HG03342 (cell line): Measurements from ENCODE around the gene TRIM24.
A peak's percentile ranks its signal among the peaks of the same experiment; 100 is the strongest.
"Not testable (repeated sequence)": the region's sequence is repeated elsewhere in the genome, so short reads cannot be mapped to it uniquely, and the experiment has no call there.

ENCODE experiments used
- ATAC-seq: cut with Tn5 transposase; IDR thresholded peaks from one replicate; pipeline ENCODE4 v1.9.1; 2021; ENCODE audit warnings: mild to moderate bottlenecking, moderate library complexity; ENCODE audit not compliant: unreplicated experiment

The TRIM24 gene

GRCh38 chr7:138459413-138460175 is 465 bp upstream of the TRIM24 start:
- peak; percentile 76 for ATAC-seq

GRCh38 chr7:138460649-138461607 is 869 bp downstream of the TRIM24 start:
- peak; percentile 30 for ATAC-seq

GRCh38 chr7:138463291-138463618 is 3.2 kb downstream of the TRIM24 start:
- not testable (repeated sequence) for ATAC-seq

DNA sequence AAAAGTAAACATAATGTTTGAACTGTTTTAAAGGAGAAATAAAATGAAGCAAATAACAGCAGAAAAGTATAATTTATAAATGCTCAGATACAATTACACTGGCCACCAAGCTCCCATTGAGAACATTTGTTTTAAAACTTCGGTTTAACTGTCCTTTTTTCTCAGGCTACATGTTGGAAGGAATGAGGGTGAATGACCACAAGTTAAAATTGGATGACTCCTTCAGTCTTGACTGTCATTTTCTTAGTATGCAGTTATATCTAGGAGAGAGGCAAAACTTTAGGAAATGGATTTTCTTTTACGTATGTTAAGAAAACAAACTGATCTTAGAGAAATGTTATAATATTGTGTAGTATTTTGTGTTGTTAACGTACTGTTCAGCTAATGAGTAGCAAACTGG is 5.0 kb downstream of the TRIM24 start:
- ATAC-seq = no peak

DNA sequence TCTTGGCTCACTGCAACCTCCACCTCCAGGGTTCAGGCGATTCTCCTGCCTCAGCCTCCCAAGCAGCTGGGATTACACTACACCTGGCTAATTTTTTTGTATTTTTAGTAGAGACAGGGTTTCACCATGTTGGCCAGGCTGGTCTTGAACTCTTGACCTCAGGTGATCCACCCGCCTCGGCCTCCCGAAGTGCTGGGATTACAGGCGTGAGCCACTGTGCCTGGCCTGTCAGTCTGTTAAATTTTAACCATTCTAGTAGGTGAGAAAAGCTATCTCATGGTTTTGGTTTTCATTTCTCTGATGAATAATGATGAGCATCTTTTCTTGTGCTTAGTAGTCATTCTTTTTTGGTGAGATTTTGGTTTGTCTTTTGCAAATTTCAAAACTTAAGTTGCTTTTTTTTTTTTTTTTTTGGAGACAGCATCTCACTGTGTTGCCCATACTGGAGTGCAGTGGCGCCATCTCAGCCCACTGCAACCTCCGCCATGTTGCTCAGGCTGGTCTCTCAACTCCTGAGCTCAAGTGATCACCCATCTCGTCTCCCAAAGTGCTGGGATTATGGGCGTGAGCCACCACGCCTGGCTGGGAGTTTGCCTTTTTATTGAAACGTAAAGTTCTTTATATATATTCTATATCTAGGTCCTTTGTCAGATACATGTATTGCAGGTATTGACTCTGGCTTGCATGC is 6.2 kb downstream of the TRIM24 start:
- peak; percentile 76 for ATAC-seq

GRCh38 chr7:138468244-138469123 is 8.4 kb downstream of the TRIM24 start:
- no peak for ATAC-seq

- no peak for ATAC-seq
These were observed 10.5 kb downstream of the TRIM24 start for GRCh38 chr7:138470391-138471157.

DNA sequence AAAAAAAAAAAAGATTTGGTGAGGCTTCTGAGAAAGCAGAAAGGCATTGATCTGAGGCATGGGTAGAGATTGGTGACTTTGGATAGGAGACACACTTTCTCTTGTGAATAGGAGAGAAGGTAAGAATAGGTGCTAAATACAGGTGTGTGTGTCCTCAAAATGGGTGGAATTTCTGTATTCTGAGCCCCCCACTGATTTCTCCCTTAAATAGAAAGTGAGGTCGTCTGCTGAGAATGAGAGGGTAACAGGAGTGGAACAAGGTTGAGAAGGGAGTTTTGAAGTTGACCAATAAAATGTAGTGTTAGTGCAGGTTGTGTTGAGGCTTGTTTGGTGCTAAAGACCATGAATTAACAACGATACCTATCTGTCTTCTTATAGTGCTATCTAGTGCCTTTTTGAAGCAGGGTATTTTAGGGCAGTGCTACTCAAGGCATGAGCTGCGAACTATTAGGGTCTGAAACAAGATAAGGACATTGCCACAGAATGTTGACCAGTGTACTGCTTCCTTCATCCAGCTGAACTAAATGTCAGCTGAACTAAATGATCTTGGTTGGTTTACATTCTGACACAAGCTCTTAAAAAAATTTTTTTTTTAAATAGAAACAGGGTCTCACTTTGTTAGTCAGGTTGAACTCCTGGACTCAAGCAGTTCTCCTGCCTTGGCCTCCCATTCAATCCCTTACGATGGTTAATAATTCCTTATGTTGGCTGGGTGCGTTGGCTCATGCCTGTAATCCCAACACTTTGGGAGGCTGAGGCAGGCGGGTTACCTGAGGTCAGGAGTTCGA is 12.4 kb downstream of the TRIM24 start:
- no peak for ATAC-seq

DNA sequence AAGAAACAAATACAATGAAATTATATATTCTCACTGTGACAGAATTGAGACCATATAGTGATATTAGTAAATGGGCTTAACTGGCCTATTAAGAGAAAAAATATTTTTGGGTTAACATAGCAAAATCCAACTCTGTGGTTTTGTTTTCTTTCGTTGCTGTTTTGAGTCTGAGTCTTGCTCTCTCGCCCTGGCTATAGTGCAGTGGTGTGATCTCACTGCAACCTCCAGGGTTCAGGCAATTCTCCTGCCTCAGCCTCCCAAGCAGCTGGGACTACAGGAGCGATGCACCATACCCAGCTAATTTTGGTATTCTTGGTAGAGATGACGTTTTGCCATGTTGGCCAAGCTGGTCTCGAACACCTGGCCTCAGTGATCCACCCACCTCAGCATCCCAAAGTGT is 15.3 kb downstream of the TRIM24 start:
- no peak for ATAC-seq

- ATAC-seq = no peak
These were observed 17.1 kb downstream of the TRIM24 start for GRCh38 chr7:138477081-138477578.

DNA sequence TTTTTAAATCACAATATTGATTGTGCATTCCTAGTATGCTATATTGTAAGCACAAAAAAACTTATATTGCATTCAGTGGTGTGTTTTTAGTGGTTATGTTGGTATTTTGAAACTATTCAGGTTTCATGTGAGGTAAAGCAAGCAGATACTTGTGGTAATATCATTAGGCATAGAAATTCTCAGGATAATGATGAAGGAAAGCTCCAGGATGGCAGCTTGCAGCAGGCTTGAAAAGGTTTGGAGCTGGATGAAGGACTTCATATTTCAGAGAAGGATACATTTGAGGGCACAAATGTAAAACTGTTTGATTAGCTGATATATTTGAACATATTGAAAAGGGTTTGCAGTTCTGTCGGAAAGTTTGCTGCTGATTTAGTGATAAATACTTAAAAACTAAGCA is 17.5 kb downstream of the TRIM24 start:
- ATAC-seq = no peak

DNA sequence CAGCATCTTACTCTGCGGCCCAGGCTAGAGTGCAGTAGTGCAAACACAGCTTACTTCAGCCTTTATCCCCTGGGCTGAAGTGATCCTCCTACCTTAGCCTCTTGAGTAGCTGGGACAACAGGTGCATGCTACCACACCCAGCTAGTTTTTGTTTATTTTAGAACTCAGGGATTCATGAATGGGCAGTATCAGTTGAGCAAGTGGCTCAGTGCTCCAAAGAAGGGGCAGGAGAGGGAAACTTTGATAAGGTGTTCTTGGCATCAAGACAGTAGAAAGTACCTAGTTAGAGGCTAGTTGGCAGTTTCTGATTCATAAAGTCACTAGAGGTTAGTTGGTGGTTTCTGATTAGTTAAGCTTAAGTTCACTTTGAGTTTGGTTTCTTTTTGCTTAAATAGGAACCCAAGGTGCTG is 18.4 kb downstream of the TRIM24 start:
- ATAC-seq = peak; percentile 74

DNA sequence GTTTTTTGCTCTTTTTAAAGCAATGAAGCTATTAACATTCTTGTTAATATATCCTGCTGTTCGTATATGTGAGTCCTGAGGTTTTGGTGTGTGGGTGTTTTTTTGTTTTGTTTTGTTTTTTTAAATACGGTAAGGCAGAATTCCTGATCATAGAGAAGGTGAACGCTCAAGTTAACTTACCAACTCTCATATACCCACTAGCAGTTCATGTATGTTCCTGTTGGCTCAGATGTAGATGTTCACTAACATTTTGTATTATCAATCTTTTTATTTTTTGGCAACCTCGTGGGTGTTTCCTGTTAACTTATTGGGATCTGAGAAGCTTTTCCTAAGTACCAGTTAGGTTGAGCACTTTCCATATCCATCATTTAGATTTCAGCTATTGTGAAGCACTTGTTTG is 20.5 kb downstream of the TRIM24 start:
- no peak for ATAC-seq

GRCh38 chr7:138481447-138482380 is 21.7 kb downstream of the TRIM24 start:
- no peak for ATAC-seq

- ATAC-seq = no peak
These were observed 23.5 kb downstream of the TRIM24 start for GRCh38 chr7:138483531-138483930.

- ATAC-seq = not testable (repeated sequence)
These were observed 25.4 kb downstream of the TRIM24 start for GRCh38 chr7:138485508-138485907.

DNA sequence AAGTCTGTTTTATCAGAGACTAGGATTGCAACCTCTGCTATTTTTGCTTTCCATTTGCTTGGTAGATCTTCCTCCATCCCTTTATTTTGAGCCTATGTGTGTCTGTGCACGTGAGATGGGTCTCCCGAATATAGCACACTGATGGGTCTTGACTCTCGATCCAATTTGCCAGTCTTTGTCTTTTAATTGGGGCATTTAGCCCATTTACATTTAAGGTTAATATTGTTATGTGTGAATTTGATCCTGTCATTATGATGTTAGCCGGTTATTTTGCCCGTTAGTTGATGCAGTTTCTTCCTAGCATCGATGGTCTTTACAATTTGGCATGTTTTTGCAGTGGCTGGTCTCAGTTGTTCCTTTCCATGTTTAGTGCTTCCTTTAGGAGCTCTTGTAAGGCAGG is 29.1 kb downstream of the TRIM24 start:
- ATAC-seq = not testable (repeated sequence)
